ENCODE results near the gene ACSBG1. TPM values are rescaled to one million over a fixed set of nuclear protein-coding genes. Genes with fewer than 3 reads are reported as not detected.

The ACSBG1 gene
- polyA plus RNA-seq, 2 donors: 0.10 to 0.11 TPM

- H3K4me1 ChIP-seq (ENCODE audit: control insufficient read depth in 2 of 2, insufficient read depth in 2 of 2, low read length in 1 of 2): no peaks in the 10 kb centered on the region
- 87 to 88% methylated on average over 8 of the region's 8 CpGs for WGBS, 2 donors
- no peaks in the 10 kb centered on the region for H3K36me3 ChIP-seq (ENCODE audit: control insufficient read depth in 2 of 2, insufficient read depth in 2 of 2, low read length in 1 of 2)
- H3K27me3 ChIP-seq (ENCODE audit: control insufficient read depth in 1 of 2, insufficient read depth in 2 of 2, low read length in 2 of 2): no peaks in the 10 kb centered on the region
- H3K27ac ChIP-seq (ENCODE audit: low read depth in 2 of 2, low read length in 1 of 2): no peak overlapping the region
- H3K9me3 ChIP-seq (ENCODE audit: control insufficient read depth in 2 of 2, insufficient read depth in 1 of 2, low read depth in 1 of 2, low read length in 1 of 2): no peaks in the 10 kb centered on the region
- no peak overlapping the region for H3K4me3 ChIP-seq (ENCODE audit: low read depth in 1 of 2, low read length in 2 of 2)
Measured at GRCh38 chr15:78228356-78228996, 5.9 kb downstream of the ACSBG1 start.

GRCh38 chr15:78225783-78226541 is 8.4 kb downstream of the ACSBG1 start:
- H3K27me3 ChIP-seq (ENCODE audit: control insufficient read depth in 1 of 2, insufficient read depth in 2 of 2, low read length in 2 of 2): no peaks in the 10 kb centered on the region
- H3K36me3 ChIP-seq (ENCODE audit: control insufficient read depth in 2 of 2, insufficient read depth in 2 of 2, low read length in 1 of 2): no peaks in the 10 kb centered on the region
- H3K27ac ChIP-seq (ENCODE audit: low read depth in 2 of 2, low read length in 1 of 2): no peak overlapping the region
- no peaks in the 10 kb centered on the region for H3K4me1 ChIP-seq (ENCODE audit: control insufficient read depth in 2 of 2, insufficient read depth in 2 of 2, low read length in 1 of 2)
- H3K4me3 ChIP-seq (ENCODE audit: low read depth in 1 of 2, low read length in 2 of 2): no peak overlapping the region
- no peaks in the 10 kb centered on the region for H3K9me3 ChIP-seq (ENCODE audit: control insufficient read depth in 2 of 2, insufficient read depth in 1 of 2, low read depth in 1 of 2, low read length in 1 of 2)
- 88 to 90% methylated on average over 3 of the region's 3 CpGs for WGBS, 2 donors

- Histone ChIP-seq H3K36me3 (ENCODE audit: control insufficient read depth in 2 of 2, insufficient read depth in 2 of 2, low read length in 1 of 2) (no peaks in the 10 kb centered on the region), H3K27ac (ENCODE audit: low read depth in 2 of 2, low read length in 1 of 2) (no peak overlapping the region), H3K27me3 (ENCODE audit: control insufficient read depth in 1 of 2, insufficient read depth in 2 of 2, low read length in 2 of 2) (no peaks in the 10 kb centered on the region), H3K4me1 (ENCODE audit: control insufficient read depth in 2 of 2, insufficient read depth in 2 of 2, low read length in 1 of 2) (no peaks in the 10 kb centered on the region), H3K4me3 (ENCODE audit: low read depth in 1 of 2, low read length in 2 of 2) (no peak overlapping the region), H3K9me3 (ENCODE audit: control insufficient read depth in 2 of 2, insufficient read depth in 1 of 2, low read depth in 1 of 2, low read length in 1 of 2) (no peaks in the 10 kb centered on the region)
- 72 to 75% methylated on average over 2 of the region's 2 CpGs for WGBS, 2 donors
Measured at GRCh38 chr15:78224023-78224411, 10.3 kb downstream of the ACSBG1 start.

DNA sequence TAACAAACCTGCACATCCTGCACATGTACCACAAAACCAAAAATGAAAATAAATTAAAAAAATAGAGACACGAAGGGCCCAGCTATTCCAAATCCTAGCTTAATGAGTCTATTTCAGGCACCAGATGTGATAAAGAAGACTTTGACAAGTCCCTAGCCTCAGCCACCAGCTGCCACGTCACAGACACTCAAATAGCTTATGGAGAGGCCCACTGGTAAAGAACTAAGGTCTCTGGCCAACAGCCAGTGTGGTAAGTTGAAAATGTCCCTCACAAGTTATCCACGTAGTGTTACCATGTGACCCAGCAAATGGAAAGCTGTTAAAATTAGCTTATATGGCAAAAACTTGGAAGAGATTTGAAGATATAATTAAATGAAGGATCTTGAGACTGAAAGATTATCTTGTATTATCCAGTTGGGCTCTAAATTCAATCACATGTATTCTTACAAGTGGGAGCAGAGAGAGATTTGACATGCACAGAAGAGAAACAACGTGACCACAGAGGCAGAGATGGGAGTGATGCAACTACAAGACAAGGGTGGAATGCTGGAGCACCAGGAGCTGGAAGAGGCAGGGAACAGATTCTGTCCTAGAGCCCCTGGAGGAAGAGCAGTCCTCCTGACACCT is 10.9 kb downstream of the ACSBG1 start:
- WGBS, 2 donors: 60 to 61% methylated on average over 4 of the region's 4 CpGs
- no peak overlapping the region for H3K4me3 ChIP-seq (ENCODE audit: low read depth in 1 of 2, low read length in 2 of 2)
- H3K9me3 ChIP-seq (ENCODE audit: control insufficient read depth in 2 of 2, insufficient read depth in 1 of 2, low read depth in 1 of 2, low read length in 1 of 2): no peaks in the 10 kb centered on the region
- no peaks in the 10 kb centered on the region for H3K4me1 ChIP-seq (ENCODE audit: control insufficient read depth in 2 of 2, insufficient read depth in 2 of 2, low read length in 1 of 2)
- H3K36me3 ChIP-seq (ENCODE audit: control insufficient read depth in 2 of 2, insufficient read depth in 2 of 2, low read length in 1 of 2): no peaks in the 10 kb centered on the region
- no peaks in the 10 kb centered on the region for H3K27me3 ChIP-seq (ENCODE audit: control insufficient read depth in 1 of 2, insufficient read depth in 2 of 2, low read length in 2 of 2)
- H3K27ac ChIP-seq (ENCODE audit: low read depth in 2 of 2, low read length in 1 of 2): no peak overlapping the region

- Histone ChIP-seq H3K36me3 (ENCODE audit: control insufficient read depth in 2 of 2, insufficient read depth in 2 of 2, low read length in 1 of 2) (no peaks in the 10 kb centered on the region), H3K27ac (ENCODE audit: low read depth in 2 of 2, low read length in 1 of 2) (no peak overlapping the region), H3K27me3 (ENCODE audit: control insufficient read depth in 1 of 2, insufficient read depth in 2 of 2, low read length in 2 of 2) (no peaks in the 10 kb centered on the region), H3K4me3 (ENCODE audit: low read depth in 1 of 2, low read length in 2 of 2) (no peak overlapping the region), H3K4me1 (ENCODE audit: control insufficient read depth in 2 of 2, insufficient read depth in 2 of 2, low read length in 1 of 2) (no peaks in the 10 kb centered on the region), H3K9me3 (ENCODE audit: control insufficient read depth in 2 of 2, insufficient read depth in 1 of 2, low read depth in 1 of 2, low read length in 1 of 2) (no peaks in the 10 kb centered on the region)
- WGBS, 2 donors: 91 to 93% methylated on average over 5 of the region's 5 CpGs
Measured at GRCh38 chr15:78222745-78223395, 11.5 kb downstream of the ACSBG1 start.

DNA sequence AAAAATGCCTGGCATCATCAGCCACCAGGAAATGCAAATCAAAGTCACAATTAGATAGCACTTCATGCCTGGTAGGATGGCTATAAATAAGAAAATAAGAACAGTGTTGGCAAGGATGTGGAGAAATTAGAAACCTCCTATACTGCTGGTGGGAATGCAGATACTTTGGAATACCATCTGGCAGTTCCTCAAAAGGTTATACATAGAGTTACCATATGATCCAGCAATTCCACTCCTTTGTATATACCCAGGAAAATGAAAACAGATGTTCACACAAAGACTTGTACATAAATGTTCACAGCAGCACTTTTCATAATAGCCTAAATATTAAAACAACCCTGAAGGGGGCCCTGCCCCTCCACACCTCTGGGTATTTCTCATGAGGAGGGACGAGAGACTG is 13.7 kb downstream of the ACSBG1 start:
- 83 to 93% methylated on average over 1 of the region's 1 CpG for WGBS, 2 donors
- Histone ChIP-seq H3K4me3 (ENCODE audit: low read depth in 1 of 2, low read length in 2 of 2) (no peak overlapping the region), H3K9me3 (ENCODE audit: control insufficient read depth in 2 of 2, insufficient read depth in 1 of 2, low read depth in 1 of 2, low read length in 1 of 2) (no peaks in the 10 kb centered on the region), H3K4me1 (ENCODE audit: control insufficient read depth in 2 of 2, insufficient read depth in 2 of 2, low read length in 1 of 2) (peaks cover 5 to 9% of the 10 kb centered on the region in 2 donors), H3K27me3 (ENCODE audit: control insufficient read depth in 1 of 2, insufficient read depth in 2 of 2, low read length in 2 of 2) (no peaks in the 10 kb centered on the region), H3K36me3 (ENCODE audit: control insufficient read depth in 2 of 2, insufficient read depth in 2 of 2, low read length in 1 of 2) (no peaks in the 10 kb centered on the region), H3K27ac (ENCODE audit: low read depth in 2 of 2, low read length in 1 of 2) (no peak overlapping the region)

- H3K27ac ChIP-seq (ENCODE audit: low read depth in 2 of 2, low read length in 1 of 2): peak overlapping the region in 1 of 2 donors; percentile 61
- H3K27me3 ChIP-seq (ENCODE audit: control insufficient read depth in 1 of 2, insufficient read depth in 2 of 2, low read length in 2 of 2): no peaks in the 10 kb centered on the region
- no peaks in the 10 kb centered on the region for H3K9me3 ChIP-seq (ENCODE audit: control insufficient read depth in 2 of 2, insufficient read depth in 1 of 2, low read depth in 1 of 2, low read length in 1 of 2)
- 55 to 63% methylated on average over 7 of the region's 7 CpGs for WGBS, 2 donors
- H3K36me3 ChIP-seq (ENCODE audit: control insufficient read depth in 2 of 2, insufficient read depth in 2 of 2, low read length in 1 of 2): no peaks in the 10 kb centered on the region
- peaks cover 17 to 30% of the 10 kb centered on the region in 2 donors for H3K4me1 ChIP-seq (ENCODE audit: control insufficient read depth in 2 of 2, insufficient read depth in 2 of 2, low read length in 1 of 2)
- no peak overlapping the region for H3K4me3 ChIP-seq (ENCODE audit: low read depth in 1 of 2, low read length in 2 of 2)
Measured at GRCh38 chr15:78216276-78217104, 17.9 kb downstream of the ACSBG1 start.

DNA sequence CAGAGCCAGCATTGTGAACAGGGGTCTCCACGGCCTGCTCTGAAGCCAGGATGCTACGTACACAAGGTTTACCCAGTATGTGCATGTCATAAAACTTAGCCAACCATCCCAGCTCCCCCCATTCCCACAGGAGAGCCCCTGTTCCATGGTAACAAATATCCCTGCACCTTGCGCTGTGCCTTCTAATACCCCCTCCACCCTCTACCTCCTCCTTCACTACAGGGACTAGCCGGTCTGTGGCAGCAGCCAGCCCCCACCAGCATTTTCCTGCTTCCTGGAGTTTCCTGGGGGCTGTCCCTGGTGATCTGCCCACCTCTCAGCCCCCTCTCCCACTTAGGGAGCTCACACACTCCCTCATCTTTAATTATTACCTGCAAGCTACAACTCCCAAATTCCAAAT is 20.4 kb downstream of the ACSBG1 start:
- no peak overlapping the region for H3K4me3 ChIP-seq (ENCODE audit: low read depth in 1 of 2, low read length in 2 of 2)
- H3K4me1 ChIP-seq (ENCODE audit: control insufficient read depth in 2 of 2, insufficient read depth in 2 of 2, low read length in 1 of 2): peaks cover 24 to 44% of the 10 kb centered on the region in 2 donors
- H3K27ac ChIP-seq (ENCODE audit: low read depth in 2 of 2, low read length in 1 of 2): peak overlapping the region in 1 of 2 donors; percentile 8
- no peaks in the 10 kb centered on the region for H3K9me3 ChIP-seq (ENCODE audit: control insufficient read depth in 2 of 2, insufficient read depth in 1 of 2, low read depth in 1 of 2, low read length in 1 of 2)
- no peaks in the 10 kb centered on the region for H3K27me3 ChIP-seq (ENCODE audit: control insufficient read depth in 1 of 2, insufficient read depth in 2 of 2, low read length in 2 of 2)
- no peaks in the 10 kb centered on the region for H3K36me3 ChIP-seq (ENCODE audit: control insufficient read depth in 2 of 2, insufficient read depth in 2 of 2, low read length in 1 of 2)
- WGBS, 2 donors: 85 to 88% methylated on average over 4 of the region's 4 CpGs

- Histone ChIP-seq H3K36me3 (ENCODE audit: control insufficient read depth in 2 of 2, insufficient read depth in 2 of 2, low read length in 1 of 2) (no peaks in the 10 kb centered on the region), H3K9me3 (ENCODE audit: control insufficient read depth in 2 of 2, insufficient read depth in 1 of 2, low read depth in 1 of 2, low read length in 1 of 2) (no peaks in the 10 kb centered on the region), H3K4me1 (ENCODE audit: control insufficient read depth in 2 of 2, insufficient read depth in 2 of 2, low read length in 1 of 2) (peaks cover 24 to 45% of the 10 kb centered on the region in 2 donors), H3K27ac (ENCODE audit: low read depth in 2 of 2, low read length in 1 of 2) (peak overlapping the region in 1 of 2 donors; percentile 8), H3K27me3 (ENCODE audit: control insufficient read depth in 1 of 2, insufficient read depth in 2 of 2, low read length in 2 of 2) (no peaks in the 10 kb centered on the region), H3K4me3 (ENCODE audit: low read depth in 1 of 2, low read length in 2 of 2) (no peak overlapping the region)
- 55 to 77% methylated on average over 6 of the region's 6 CpGs for WGBS, 2 donors
Measured at GRCh38 chr15:78213425-78213750, 21.0 kb downstream of the ACSBG1 start.
